LNCaP clone FGC (cell line): ENCODE data around the gene PDE2A.

Source experiments
- DNase-seq: peaks from one replicate; pipeline ENCODE4 v3.0.0-alpha.2; 2011; ENCODE audit warnings: low read depth
- H3K4me3 ChIP-seq: 2 replicates; pipeline ENCODE4 v1.5.1; 2011; ENCODE audit warnings: mild to moderate bottlenecking, low read depth, low read length, control low read depth
- CTCF ChIP-seq: IDR thresholded peaks from 2 replicates; pipeline ENCODE4 v1.5.1; 2012; ENCODE audit warnings: mild to moderate bottlenecking; ENCODE audit not compliant: control insufficient read depth, insufficient read depth; ENCODE audit errors: extremely low read depth

Gene PDE2A

GRCh38 chr11:72673943-72674828 is at the start of gene PDE2A:
Gene PDE2A, minus strand, starts transcription at chr11:72674422. Its CDS starts 215 bp downstream, at chr11:72674207.
- no peak for DNase-seq
- no peak within 1 kb of the TSS for H3K4me3 ChIP-seq

GRCh38 chr11:72723508-72723907 is 49.3 kb upstream of the PDE2A start:
- no peak for TF ChIP-seq CTCF
- no peak overlapping the region for H3K4me3 ChIP-seq
- DNase-seq: no peak

More at GRCh38 chr11:72673943-72674828, at the start of gene PDE2A:
- no peak for TF ChIP-seq CTCF

- peak; percentile 77 for DNase-seq
- peak overlapping the region; percentile 81 for H3K4me3 ChIP-seq
- no peak for TF ChIP-seq CTCF
Observed at GRCh38 chr11:72722050-72722748, 48.0 kb upstream of the PDE2A start.

GRCh38 chr11:72721689-72722049 is 47.4 kb upstream of the PDE2A start:
- H3K4me3 ChIP-seq: peak overlapping the region; percentile 81
- DNase-seq: no peak
- no peak for TF ChIP-seq CTCF

- DNase-seq: no peak
- no peak for TF ChIP-seq CTCF
- H3K4me3 ChIP-seq: peak overlapping the region; percentile 81
Observed at GRCh38 chr11:72721276-72721675, 47.1 kb upstream of the PDE2A start.

GRCh38 chr11:72720784-72721183 is 46.6 kb upstream of the PDE2A start:
- peak; percentile 11 for DNase-seq
- peak overlapping the region; percentile 81 for H3K4me3 ChIP-seq
- TF ChIP-seq CTCF: no peak
